Astrocyte (in vitro differentiated cells and primary cell): ENCODE measurements around the gene USP49.

ENCODE experiments used
- CTCF ChIP-seq: IDR thresholded peaks from 2 replicates; pipeline ENCODE4 v1.5.1; 2011; ENCODE audit warnings: low read depth, mild to moderate bottlenecking, inconsistent platforms, low read length, moderate library complexity; ENCODE audit not compliant: insufficient read depth
- EZH2 ChIP-seq: IDR thresholded peaks from 2 replicates; pipeline ENCODE4 v1.6.1; 2012; ENCODE audit warnings: mild to moderate bottlenecking, low read length, inconsistent platforms; ENCODE audit not compliant: insufficient read depth

- no peak for TF ChIP-seq EZH2
- no peak for TF ChIP-seq CTCF
Measured at GRCh38 chr6:41832263-41832662, 62.9 kb downstream of the USP49 start.
